ENCODE results near the gene B4GALT5.
"Not testable (repeated sequence)": the region's sequence is repeated elsewhere in the genome, so short reads cannot be mapped to it uniquely, and the experiment has no call there.

Gene B4GALT5, protein sequence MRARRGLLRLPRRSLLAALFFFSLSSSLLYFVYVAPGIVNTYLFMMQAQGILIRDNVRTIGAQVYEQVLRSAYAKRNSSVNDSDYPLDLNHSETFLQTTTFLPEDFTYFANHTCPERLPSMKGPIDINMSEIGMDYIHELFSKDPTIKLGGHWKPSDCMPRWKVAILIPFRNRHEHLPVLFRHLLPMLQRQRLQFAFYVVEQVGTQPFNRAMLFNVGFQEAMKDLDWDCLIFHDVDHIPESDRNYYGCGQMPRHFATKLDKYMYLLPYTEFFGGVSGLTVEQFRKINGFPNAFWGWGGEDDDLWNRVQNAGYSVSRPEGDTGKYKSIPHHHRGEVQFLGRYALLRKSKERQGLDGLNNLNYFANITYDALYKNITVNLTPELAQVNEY

GRCh38 chr20:49713753-49714712 lies at the start of gene B4GALT5:
TSS of gene B4GALT5 (minus strand) at chr20:49713878. CDS start at chr20:49713690, 188 bp downstream.
- peak; percentile 37 for DNase-seq

GRCh38 chr20:49762940-49763766 lies 49.5 kb upstream of the B4GALT5 start:
- no peak for DNase-seq

DNA sequence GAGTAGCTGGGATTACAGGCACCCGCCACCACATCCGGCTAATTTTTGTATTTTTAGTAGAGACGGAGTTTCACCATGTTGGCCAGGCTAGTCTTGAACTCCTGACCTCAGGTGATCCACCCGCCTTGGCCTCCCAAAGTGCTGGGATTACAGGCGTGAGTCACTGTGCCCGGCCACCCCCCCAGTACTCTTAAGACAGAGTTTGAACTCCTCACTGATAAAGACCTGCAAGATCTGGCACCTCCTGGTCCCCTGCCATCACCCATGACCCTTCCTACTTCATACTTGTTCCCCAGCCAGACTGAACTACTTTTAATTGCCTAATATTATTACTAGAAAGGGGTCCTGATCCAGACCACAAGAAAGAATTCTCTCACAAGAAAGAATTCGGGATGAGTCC lies 48.2 kb upstream of the B4GALT5 start:
- not testable (repeated sequence) for DNase-seq

DNA sequence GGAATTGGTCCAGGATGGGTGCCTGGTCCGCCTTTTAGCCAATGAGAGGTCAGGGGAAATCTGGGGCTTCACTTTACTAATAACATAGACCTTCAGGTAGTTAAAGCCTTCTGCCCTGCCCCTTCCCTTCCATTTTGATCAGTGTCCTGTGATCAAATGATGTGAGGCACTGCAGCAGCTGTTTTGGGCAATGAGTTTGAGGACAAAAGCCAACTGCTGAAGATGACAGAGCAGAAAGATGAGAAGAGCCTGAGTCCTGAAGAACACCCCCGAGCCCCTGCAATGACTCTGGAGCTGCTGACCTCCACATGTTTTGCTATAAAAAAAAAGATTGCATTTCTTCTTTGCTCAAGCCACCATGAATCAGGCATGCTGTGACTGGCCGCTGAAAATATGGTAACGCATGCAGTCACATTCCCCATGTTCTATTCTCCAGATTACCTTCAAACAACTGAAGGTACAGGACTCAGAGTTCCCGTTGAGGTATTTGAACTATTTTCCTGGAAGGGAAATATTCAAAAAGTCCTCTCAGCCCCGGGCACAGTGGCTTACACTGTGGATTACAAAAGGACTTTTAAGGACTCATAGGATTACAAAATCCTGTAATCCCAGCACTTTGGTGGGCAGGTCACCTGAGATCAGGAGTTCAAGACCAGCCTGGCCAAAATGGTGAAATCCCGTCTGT lies 45.7 kb upstream of the B4GALT5 start:
- no peak for DNase-seq

DNA sequence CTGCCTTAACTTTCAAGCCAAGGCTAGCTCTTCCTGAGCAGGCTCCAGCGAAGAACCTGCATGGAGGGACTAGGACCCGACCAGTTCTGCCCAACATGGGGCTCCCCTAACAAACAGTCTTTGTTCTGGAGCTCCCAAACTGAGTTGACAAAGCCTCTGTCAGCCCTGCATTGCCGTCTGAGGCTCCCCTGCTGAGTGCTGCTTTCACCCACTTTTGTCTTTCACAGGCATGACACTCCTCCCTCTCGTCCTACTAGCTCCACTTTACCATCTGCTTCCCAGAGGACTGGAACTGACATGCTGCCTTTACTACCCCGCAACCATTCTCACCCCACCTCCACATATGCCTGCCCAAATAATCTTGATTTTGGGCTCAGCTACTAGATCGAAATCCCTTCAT lies 45.1 kb upstream of the B4GALT5 start:
- DNase-seq = no peak

- DNase-seq = no peak
These were observed 43.9 kb upstream of the B4GALT5 start for GRCh38 chr20:49757597-49757996.

- no peak for DNase-seq
These were observed 42.6 kb upstream of the B4GALT5 start for GRCh38 chr20:49756241-49756640.

- no peak for DNase-seq
These were observed 40.9 kb upstream of the B4GALT5 start for GRCh38 chr20:49754596-49754995.

DNA sequence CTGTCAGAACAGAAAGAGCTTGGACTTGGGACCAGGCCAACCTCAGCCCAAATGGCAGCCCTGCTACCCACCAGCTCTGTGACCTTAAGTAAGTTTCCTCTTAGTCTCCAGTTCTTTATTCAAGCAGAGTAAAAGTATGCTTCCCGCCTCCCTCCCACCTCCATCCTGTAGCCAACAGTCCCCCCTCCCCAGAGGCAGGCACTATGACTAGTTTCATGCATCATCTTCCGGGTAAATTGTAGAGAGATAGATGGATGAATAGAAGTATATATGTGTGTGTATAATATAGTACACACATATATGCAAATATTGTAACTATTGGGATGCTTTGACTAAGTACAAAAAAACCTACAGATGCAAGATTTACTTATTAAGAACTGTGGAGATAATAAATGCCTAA lies 39.5 kb upstream of the B4GALT5 start:
- DNase-seq = no peak

DNA sequence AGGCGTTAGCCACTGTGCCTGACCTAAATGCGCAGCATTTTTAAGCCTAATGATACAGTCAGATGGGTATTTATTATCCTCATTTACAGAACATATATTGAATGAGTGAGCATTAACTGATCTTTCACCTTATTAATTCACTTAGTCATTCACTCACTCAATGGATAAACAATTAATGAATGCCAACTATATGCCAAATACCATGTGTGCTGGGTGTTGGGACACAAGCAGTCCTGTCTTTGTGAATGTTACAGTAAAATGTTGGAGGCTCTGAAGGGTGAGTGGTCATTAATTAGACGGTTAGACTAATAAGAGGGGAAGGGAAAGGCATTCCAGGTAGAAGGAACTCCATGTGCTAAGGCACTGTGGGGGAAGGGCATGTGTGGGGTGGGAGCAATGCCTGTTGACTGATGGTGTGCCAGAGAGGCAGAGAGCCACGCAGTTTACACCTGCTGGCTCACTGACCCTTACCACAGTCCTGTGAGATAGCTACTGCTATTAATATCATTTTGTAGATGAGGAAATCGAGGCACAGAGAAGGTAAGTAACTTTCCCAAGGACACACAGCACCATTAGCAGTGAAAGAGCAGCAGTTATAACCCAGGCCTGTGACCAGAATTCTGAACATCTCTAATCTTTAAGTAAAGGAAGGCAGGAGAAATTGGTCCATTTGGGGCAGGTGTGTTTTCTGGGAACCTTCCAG lies 38.7 kb upstream of the B4GALT5 start:
- no peak for DNase-seq

- no peak for DNase-seq
These were observed 37.7 kb upstream of the B4GALT5 start for GRCh38 chr20:49751397-49751736.

- no peak for DNase-seq
These were observed 37.1 kb upstream of the B4GALT5 start for GRCh38 chr20:49750611-49751396.

DNA sequence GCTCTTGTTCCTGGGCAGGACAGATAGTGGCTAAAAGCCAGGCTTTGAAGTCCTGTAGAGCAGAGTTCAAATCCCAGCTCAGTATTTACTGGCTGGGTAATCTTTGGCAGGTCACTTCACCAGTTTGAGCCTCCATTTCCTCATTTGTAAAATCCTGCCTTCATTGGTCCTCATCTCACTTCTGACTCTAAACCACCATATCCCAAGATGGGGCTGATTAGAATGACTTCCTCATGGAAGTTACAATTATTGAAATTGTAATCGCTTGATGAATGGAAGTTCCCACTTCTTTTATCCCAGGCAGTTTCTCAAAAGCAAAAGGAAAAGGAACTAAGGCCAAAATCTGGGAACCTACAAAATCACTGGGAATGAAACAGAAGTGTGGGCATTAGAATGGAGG lies 35.9 kb upstream of the B4GALT5 start:
- no peak for DNase-seq

GRCh38 chr20:49748525-49748838 lies 34.8 kb upstream of the B4GALT5 start:
- DNase-seq = no peak

- DNase-seq = no peak
These were observed 34.2 kb upstream of the B4GALT5 start for GRCh38 chr20:49747707-49748524.

DNA sequence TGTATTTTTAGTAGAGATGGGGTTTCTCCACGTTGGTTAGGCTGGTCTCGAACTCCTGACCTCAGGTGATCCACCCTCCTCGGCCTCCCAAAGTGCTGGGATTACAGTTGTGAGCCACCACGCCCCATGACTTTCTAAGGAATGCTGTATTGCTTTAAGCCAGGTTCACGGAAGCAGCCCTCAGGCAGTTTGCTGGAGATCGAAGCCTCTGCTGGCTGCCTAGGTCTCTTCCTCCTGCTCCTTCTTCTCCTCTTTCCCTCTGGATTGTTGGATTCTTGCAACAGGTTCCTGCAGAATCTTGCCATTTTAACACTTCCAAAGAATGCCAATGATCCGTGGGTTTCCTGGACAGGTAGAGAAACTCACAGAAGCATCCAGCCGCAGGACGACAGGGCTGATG lies 29.3 kb upstream of the B4GALT5 start:
- no peak for DNase-seq

DNA sequence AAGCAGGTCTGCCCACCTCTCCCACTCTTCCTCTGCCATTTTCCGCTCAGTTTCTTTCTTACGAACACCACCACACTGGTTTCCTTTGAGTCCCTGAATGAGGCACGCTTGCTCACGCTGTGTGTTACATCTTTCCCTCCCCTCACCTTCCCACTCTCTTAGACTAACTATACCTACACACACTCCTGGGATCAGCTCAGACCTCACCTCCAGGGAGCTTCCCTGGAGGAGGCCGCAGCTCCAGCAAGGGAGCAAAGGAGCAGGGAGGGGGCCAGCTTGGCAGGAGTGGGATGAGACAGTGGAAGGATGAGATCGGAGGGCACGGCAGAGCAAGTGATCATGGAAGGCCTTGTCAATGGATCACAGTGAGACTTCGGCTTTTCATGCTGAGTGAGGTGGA lies 28.3 kb upstream of the B4GALT5 start:
- DNase-seq = no peak

DNA sequence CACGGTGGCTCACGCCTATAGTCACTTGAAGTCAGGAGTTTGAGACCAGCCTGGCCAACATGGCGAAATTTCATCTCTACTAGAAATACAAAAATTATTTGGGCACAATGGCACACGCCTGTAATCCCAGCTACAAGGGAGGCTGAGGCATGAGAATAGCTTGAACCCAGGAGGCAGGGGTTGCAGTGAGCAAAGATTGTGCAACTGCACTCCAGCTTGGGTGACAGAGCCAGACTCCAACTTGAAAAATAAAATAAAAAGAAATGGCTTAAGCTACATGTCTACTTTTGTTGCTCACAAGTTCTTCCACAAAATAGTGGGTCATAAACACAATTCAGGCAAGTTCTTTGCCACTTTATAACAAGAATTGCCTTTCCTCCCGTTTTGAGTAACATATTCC lies 27.1 kb upstream of the B4GALT5 start:
- no peak for DNase-seq

GRCh38 chr20:49739042-49739441 lies 25.4 kb upstream of the B4GALT5 start:
- DNase-seq = no peak

DNA sequence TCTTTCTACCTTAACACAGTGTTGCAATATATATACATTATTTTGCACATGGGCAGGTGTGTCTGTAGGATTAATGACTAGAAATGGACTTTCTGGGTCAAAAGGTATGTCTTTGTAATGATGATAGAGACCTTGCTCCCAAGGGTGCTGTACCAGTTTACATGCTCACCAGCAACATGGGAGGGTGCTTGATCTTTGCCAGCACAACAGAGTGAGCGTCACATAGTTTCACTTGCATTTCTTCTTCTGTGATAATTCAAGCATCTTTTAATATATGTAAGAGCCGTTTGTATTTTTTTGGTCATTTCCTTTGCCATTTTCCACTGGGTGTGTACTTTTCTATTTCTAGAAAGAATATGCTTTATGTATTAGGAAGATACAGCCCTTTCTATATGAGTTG lies 23.6 kb upstream of the B4GALT5 start:
- DNase-seq = no peak
